H1 (cell line): ENCODE data around the gene TMBIM1. TPM values are rescaled to one million over a fixed set of nuclear protein-coding genes. Genes with fewer than 3 reads are reported as not detected.

Experiments used
- EP300 ChIP-seq, 2 experiments: IDR thresholded peaks; 1 replicate in 1 of 2; 2 replicates in 1 of 2; pipeline ENCODE4 v1.6.1; 2011 to 2012; ENCODE audit warnings: low read depth in 2 of 2, low read length in 2 of 2, mild to moderate bottlenecking in 2 of 2, borderline replicate concordance in 1 of 2, inconsistent platforms in 1 of 2, moderate library complexity in 1 of 2
- NANOG ChIP-seq: IDR thresholded peaks from 2 replicates; pipeline ENCODE4 v1.6.1; 2011; ENCODE audit warnings: low read length, low read depth, mild to moderate bottlenecking, inconsistent platforms; ENCODE audit not compliant: insufficient read depth, poor library complexity, severe bottlenecking
- SP4 ChIP-seq: IDR thresholded peaks from 2 replicates; pipeline ENCODE4 v1.6.1; 2012; ENCODE audit warnings: low read length, inconsistent platforms
- polyA plus RNA-seq, 7 experiments: library from polyadenylated mRNA; depleted of rRNA in 3 of 7; stranded (reverse) in 5 of 7; unstranded in 2 of 7; fragments of >200 nt in 5 of 7; fragments of 200-250 nt in 2 of 7; gene quantifications; 1 replicate in 5 of 7; 2 replicates in 1 of 7; 4 replicates in 1 of 7; pipeline versions ENCODE4 v1.2.1 to v1.2.3, GENCODE V29; 2011 to 2013; ENCODE audit warnings: missing spikeins in 2 of 7, mixed read lengths in 2 of 7
- total RNA-seq: library from RNA; stranded (reverse); fragmentation: NEBNext Ultra II Directional; extraction: Animal tissue kit (Norgen Biotek cat#: 25700); gene quantifications from 2 replicates; pipeline ENCODE4 v1.2.1, GENCODE V29; 2021
- TF ChIP-seq, protein P1 (sequence below), 3 experiments: IDR thresholded peaks; 1 replicate in 2 of 3; 2 replicates in 1 of 3; pipeline versions ENCODE4 v1.5.1 to v1.6.1; 2011; ENCODE audit warnings: low read length in 3 of 3, mild to moderate bottlenecking in 3 of 3, inconsistent platforms in 2 of 3, low read depth in 1 of 3, moderate library complexity in 1 of 3; ENCODE audit not compliant: insufficient read depth in 1 of 3; ENCODE audit errors: control extremely low read depth in 1 of 3
- TF ChIP-seq, protein P2 (sequence below): IDR thresholded peaks from 2 replicates; pipeline ENCODE4 v1.6.1; 2011; ENCODE audit warnings: low read length, improper control_type of control experiment

Gene TMBIM1
- total and polyA plus RNA-seq, 2 of the 8 experiments (the other 6 are each of a cell fraction or from before 2014, with no cell fraction given), result 22.1 to 36.8 TPM

DNA sequence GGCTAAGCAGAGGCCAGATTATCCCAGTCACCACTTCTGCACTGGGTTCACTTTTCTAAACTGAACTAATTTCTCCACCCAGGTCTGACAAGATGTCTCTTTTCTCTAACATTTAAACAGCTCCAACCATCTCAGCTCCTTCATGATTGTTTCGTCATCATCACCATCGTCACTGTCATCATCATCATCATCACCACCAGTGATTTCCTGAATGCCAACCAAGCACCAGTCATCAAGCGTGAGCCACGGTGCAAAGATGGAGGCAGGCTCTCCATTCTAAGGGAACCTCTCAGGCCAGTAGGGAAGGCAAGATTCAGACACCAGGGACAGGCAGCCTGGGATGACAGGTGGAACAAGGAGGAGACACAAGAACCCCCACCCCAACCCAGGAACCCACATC, 25.5 kb upstream of the TMBIM1 start (continued):
- TF ChIP-seq, protein P1, sequence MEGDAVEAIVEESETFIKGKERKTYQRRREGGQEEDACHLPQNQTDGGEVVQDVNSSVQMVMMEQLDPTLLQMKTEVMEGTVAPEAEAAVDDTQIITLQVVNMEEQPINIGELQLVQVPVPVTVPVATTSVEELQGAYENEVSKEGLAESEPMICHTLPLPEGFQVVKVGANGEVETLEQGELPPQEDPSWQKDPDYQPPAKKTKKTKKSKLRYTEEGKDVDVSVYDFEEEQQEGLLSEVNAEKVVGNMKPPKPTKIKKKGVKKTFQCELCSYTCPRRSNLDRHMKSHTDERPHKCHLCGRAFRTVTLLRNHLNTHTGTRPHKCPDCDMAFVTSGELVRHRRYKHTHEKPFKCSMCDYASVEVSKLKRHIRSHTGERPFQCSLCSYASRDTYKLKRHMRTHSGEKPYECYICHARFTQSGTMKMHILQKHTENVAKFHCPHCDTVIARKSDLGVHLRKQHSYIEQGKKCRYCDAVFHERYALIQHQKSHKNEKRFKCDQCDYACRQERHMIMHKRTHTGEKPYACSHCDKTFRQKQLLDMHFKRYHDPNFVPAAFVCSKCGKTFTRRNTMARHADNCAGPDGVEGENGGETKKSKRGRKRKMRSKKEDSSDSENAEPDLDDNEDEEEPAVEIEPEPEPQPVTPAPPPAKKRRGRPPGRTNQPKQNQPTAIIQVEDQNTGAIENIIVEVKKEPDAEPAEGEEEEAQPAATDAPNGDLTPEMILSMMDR (IDR thresholded peaks at IDR 0.05; ENCODE audit: control extremely low read depth in 1 of 3, insufficient read depth in 1 of 3, low read depth in 1 of 3, low read length in 3 of 3), result no peak
- TF ChIP-seq, protein P2, sequence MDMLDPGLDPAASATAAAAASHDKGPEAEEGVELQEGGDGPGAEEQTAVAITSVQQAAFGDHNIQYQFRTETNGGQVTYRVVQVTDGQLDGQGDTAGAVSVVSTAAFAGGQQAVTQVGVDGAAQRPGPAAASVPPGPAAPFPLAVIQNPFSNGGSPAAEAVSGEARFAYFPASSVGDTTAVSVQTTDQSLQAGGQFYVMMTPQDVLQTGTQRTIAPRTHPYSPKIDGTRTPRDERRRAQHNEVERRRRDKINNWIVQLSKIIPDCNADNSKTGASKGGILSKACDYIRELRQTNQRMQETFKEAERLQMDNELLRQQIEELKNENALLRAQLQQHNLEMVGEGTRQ, result no peak
- no peak for TF ChIP-seq NANOG
- TF ChIP-seq EP300 (IDR thresholded peaks at IDR 0.05; ENCODE audit: borderline replicate concordance in 1 of 2, low read depth in 2 of 2, low read length in 2 of 2), result no peak
- no peak for TF ChIP-seq SP4
